Left renal pelvis (tissue), 4 donors: ENCODE results near the gene SULT4A1. TPM values are rescaled to one million over a fixed set of nuclear protein-coding genes. Genes with fewer than 3 reads are reported as not detected.
"Not testable (repeated sequence)": the region's sequence is repeated elsewhere in the genome, so short reads cannot be mapped to it uniquely, and the experiment has no call there.

ENCODE experiments used
- DNase-seq, 4 donors: peaks; one replicate each; pipeline ENCODE4 v3.0.0-alpha.2; 2013; ENCODE audit warnings: low read depth in 4 of 4, low spot score in 3 of 4
- polyA plus RNA-seq, 4 donors: library from polyadenylated mRNA; unstranded; fragments of 120-200 nt; gene quantifications; one replicate each; pipeline ENCODE4 v1.2.1, GENCODE V29; 2013; ENCODE audit not compliant: insufficient read length in 4 of 4

SULT4A1 gene, protein sequence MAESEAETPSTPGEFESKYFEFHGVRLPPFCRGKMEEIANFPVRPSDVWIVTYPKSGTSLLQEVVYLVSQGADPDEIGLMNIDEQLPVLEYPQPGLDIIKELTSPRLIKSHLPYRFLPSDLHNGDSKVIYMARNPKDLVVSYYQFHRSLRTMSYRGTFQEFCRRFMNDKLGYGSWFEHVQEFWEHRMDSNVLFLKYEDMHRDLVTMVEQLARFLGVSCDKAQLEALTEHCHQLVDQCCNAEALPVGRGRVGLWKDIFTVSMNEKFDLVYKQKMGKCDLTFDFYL
- polyA plus RNA-seq: 1 to 10 TPM; 2.5 to 4.1 (median 3.6) TPM

GRCh38 chr22:43862074-43862881, at the start of gene SULT4A1:
TSS of gene SULT4A1 (minus strand) at chr22:43862513. CDS start at chr22:43862382, 131 bp downstream.
- DNase-seq: peak in 1 of 4 donors; percentile 19

- no peak for DNase-seq
Observed at GRCh38 chr22:43911351-43911750, 49.0 kb upstream of the SULT4A1 start.

DNA sequence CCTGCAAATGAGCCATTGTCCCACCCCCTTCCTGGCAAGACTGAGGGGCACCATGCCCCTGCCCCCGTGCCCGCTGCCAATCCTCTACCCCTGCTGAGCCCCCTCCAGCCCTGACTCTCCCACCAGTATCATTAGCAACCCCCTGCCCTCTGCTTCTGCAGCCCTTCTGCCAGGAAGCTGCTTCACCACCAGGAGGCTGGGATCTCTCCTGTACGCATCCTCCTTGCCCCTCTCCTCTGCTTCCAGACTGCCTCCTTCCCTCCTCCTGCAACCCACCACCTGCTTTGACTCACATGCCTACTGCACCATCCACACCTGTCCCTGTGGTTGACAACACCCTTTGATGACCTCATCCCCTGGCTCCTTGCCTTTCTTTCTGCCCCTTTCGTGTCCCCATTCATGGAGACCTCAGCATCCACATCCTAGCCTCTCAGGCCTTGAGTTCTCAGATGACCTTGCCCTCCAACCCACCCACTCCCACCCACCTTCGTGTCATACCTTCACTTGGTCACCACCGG, 47.9 kb upstream of the SULT4A1 start:
- no peak for DNase-seq

- DNase-seq: no peak
Observed at GRCh38 chr22:43909708-43910107, 47.4 kb upstream of the SULT4A1 start.

- no peak for DNase-seq
Observed at GRCh38 chr22:43905681-43906080, 43.4 kb upstream of the SULT4A1 start.

GRCh38 chr22:43904412-43904811, 42.1 kb upstream of the SULT4A1 start:
- not testable (repeated sequence) for DNase-seq

- DNase-seq: not testable (repeated sequence)
Observed at GRCh38 chr22:43903033-43903432, 40.7 kb upstream of the SULT4A1 start.

- DNase-seq: no peak
Observed at GRCh38 chr22:43901976-43902643, 39.8 kb upstream of the SULT4A1 start.

DNA sequence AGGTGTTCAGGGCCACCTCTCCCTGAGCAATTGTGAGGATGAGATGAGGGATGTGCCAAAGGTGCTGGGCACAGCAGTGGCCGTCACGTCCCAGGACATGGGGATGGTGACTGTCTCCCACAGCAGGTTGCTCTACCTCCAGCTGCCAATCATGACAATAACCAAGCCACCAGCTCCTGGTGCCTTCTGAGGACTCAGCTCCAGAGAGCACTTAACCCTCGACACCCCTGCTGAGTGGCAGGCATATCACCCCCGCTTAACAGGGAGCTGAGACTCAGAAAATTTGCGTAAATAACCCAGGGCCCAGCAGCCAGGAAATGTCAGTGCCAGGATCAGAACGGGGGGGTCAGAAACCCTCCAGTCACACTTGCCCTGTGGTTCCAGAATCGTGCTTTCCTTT, 37.9 kb upstream of the SULT4A1 start:
- no peak for DNase-seq

GRCh38 chr22:43897751-43898261, 35.5 kb upstream of the SULT4A1 start:
- DNase-seq: no peak

DNA sequence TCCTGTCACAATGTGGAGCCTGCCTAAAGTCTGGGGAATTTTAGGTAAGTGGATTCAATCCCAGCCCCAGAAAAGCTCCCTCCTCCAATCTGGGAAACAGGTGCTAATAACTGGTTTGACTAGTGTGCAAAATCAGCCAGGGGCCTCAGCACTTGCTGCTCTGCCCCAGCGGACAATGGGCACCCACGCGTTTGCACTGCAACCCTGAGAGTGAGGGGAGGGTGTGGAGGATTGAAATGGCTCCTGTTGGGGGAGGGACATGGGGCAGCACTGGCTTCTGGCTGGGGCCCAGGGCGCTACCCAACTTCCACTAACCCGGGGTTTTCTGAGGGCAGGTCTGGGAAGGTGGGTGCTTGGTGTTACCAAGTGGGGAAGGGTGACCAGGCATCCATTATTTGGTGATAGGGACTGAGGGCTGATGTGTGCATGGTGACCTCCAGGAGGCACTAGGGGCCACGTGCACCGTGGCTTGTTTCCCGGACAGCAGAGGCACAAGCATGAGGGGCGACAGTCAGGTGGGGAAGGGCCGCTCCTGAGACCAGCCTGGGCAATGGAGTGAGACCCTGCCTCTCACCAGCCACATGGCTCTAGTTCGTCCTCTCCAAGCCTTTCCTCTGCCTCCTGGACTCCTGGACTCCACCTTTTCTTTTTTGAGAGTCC, 33.8 kb upstream of the SULT4A1 start:
- no peak for DNase-seq

DNA sequence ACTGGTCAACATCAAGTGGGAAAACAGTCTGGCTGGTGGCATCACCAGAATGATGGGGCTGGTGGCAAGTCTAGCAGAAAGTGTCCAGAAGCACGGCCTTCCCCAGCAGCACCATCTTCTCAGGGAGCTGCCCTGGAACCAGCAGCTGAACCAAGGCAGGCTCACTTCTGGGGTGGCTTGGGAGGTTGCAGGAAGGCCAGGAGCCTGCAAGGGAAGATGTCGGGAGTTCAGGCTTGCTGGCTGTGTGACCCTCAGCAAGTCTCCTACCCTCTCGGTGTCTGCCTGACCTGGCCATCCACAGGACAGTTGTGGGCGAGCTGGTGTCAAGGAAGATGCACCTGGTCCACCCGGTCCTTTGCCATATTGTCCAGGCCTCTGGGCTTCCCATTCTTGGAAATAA, 31.8 kb upstream of the SULT4A1 start:
- no peak for DNase-seq

GRCh38 chr22:43893266-43893665, 31.0 kb upstream of the SULT4A1 start:
- no peak for DNase-seq

- no peak for DNase-seq
Observed at GRCh38 chr22:43892183-43892894, 30.0 kb upstream of the SULT4A1 start.

DNA sequence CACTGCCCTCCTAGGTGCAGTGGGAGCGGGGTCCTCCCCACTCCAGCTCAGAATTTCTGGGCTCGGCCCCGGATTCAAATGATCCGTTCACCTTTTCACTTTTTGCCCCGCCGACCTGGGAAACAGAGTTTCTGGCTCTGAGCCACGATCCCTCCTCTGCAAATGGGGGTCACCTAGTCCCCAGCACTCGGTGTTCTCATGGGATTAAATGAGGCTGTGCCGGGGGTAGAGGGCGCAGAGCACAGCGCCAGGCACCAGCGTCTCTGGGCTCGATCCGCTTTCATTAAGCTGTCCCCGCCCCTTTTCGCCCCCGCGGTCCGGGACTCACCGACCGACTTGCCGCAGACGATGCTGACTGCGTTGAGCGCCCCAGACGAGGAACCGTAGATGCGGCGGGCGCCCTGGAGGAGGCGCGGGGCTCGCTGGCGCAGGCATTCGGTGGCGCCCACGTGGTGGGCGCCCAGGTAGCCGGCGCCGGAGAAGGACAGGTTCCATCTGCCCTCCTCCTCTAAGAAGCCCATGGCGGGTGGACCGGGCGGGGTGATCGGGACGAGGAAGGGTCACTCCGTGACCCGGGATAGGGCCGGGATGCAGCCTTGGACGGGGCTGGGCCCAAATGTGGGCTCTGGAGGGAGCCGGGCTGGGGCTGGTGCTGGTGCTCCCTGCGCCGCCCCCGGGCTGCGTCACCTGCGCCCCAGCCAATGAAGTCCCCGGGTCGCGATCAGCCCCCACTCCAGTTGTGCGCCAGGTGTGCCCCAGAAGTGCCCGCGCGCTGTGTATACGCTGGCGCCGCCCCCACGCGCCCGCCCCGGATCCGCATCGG, 29.3 kb upstream of the SULT4A1 start, which contains the start of gene PNPLA5:
TSS of gene PNPLA5 (minus strand) at position 654 of the 823 bp plus-strand sequence. CDS start at position 521, 133 bp downstream.
- no peak for DNase-seq

- no peak for DNase-seq
Observed at GRCh38 chr22:43890901-43891331, 28.6 kb upstream of the SULT4A1 start.

DNA sequence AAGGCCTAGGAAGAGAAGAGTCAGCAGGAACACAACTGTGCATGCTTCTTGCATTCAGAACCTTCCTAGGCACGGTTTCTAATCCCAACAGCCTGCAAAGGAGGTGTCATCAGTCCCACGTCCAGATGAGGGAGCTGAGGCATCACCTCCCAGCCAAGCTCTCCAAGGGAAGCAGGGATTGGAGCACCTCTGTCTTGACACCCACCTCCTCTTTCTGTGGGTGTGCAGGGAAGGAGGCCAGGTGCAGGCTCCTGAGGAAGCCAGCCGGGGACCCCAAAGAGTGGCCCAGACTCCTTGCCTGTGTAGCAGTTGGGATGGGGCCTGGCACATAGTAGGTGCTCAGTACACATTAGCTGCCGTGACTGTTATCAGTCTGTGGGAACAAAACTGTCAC, 27.5 kb upstream of the SULT4A1 start:
- DNase-seq: no peak

DNA sequence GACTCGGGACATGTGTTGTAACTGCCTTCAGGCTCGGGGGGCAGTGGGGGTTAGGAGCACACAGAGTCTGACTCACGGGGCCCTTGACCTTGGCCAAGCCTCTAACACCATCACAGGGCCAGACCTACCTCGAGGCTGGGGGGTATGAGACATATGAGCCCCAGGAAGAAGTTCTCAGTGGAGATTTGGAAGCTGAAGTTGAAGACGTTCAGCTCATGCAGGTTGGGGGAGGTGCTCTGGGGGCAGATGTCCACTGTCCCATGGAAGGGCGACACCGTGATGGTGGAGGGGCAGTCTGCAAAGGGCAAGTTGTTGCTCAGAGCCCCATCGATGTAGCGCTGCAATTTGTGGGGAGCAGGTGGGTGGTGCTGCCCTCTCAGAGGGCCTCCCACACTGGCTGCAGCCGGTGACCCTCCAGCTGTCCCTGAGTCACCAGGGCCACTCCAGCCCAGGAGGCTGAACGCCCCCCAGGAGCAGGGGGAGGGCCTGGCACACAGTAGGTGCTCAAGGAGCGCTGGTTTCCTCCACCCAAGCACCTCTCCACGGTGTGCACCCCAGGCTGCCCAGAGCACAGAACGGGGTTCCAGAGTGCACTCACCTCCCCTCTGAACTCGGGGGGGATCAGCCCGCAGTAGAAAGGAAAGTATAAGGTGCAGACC, 27.0 kb upstream of the SULT4A1 start:
- no peak for DNase-seq
